ENCODE data around the gene RASD2. TPM values are rescaled to one million over a fixed set of nuclear protein-coding genes. Genes with fewer than 3 reads are reported as not detected.

Gene RASD2
- total RNA-seq, 2 experiments from 2014 or later: 0.19 TPM; not detected in 1

- H3K27ac ChIP-seq (ENCODE audit: low read depth, low read length, poor library complexity, severe bottlenecking): no peak overlapping the region
- no peak for TF ChIP-seq EZH2phosphoT487 (IDR thresholded peaks at IDR 0.05; ENCODE audit: borderline replicate concordance, low read depth, low read length)
- TF ChIP-seq CTCF (conservative IDR thresholded peaks at IDR 0.05; ENCODE audit: low read length): no peak
- H4K20me1 ChIP-seq (ENCODE audit: insufficient read depth, low read length): no peaks in the 10 kb centered on the region
- CTCF ChIA-PET (ENCODE audit: unreplicated experiment): interaction anchor here (0.6 kb wide), 1 partner anchor 68 kb away, joined by 3 read pairs; no protein-coding TSS in a partner anchor
- H3K4me3 ChIP-seq (ENCODE audit: low read depth, low read length, poor library complexity, severe bottlenecking): no peak overlapping the region
- H3K9me3 ChIP-seq (ENCODE audit: low read length): no peaks in the 10 kb centered on the region
- no TSS peak for BruUV-seq (replicated peaks)
- intact Hi-C loops (cut with micrococcal nuclease; ENCODE audit: unreplicated experiment): no loop called here
- POLR2A ChIA-PET: no interaction called here
- H3K9me2 ChIP-seq (ENCODE audit: insufficient read depth, low read length): no peaks in the 10 kb centered on the region
- no peaks in the 10 kb centered on the region for H3K4me1 ChIP-seq (ENCODE audit: insufficient read depth, low read length, poor library complexity, severe bottlenecking)
- no peak overlapping the region for H2AFZ ChIP-seq (ENCODE audit: low read length)
- no peaks in the 10 kb centered on the region for H3K79me2 ChIP-seq (ENCODE audit: insufficient read depth, low read depth, low read length)
- no peaks in the 10 kb centered on the region for H3K36me3 ChIP-seq (ENCODE audit: insufficient read depth, low read length)
- no peak for DNase-seq (ENCODE audit: low spot score)
- H3K4me2 ChIP-seq (ENCODE audit: low read length): no peak overlapping the region
Measured at GRCh38 chr22:35578836-35579575, 38.4 kb downstream of the RASD2 start.

DNA sequence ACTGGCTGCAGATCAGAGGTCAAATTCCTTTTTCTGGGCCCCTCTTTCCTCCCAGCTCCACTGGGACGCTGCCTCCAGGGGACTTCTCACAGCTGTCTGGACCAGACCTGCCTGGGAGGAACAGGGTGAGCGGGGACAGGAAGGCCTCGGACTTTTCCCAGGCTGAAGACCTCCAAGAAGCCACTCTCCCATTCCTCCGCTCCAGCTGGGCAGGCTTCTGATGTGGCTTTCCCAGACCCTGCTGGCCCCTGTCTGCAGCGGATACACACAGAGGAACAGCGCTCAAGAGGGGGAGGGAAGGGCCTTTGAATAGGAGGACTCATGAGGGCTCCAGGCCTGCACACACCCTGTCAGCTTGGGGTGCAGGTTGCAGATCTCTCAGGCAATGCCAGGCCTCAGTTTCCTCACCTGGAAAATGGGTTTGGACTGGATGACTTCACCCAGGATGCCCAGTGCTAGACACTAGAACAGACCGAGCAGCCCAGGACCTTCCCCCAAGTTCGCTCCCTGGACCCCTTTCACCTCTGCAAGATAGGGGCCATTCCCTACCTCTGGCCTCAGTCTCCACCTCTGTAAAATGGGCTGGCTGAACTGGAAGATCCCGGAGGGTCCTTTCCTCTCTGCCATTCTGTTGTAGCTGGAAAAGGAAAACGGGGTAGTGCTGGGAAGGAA lies 39.9 kb downstream of the RASD2 start:
- ChIA-PET CTCF (ENCODE audit: unreplicated experiment) (no interaction called here), POLR2A (no interaction called here)
- intact Hi-C loops (cut with micrococcal nuclease; ENCODE audit: unreplicated experiment): no loop called here
- no peak overlapping the region for H2AFZ ChIP-seq (ENCODE audit: low read length)
- no peaks in the 10 kb centered on the region for H3K36me3 ChIP-seq (ENCODE audit: insufficient read depth, low read length)
- TF ChIP-seq EZH2phosphoT487 (IDR thresholded peaks at IDR 0.05; ENCODE audit: borderline replicate concordance, low read depth, low read length) (no peak), CTCF (conservative IDR thresholded peaks at IDR 0.05; ENCODE audit: low read length) (no peak)
- H3K4me3 ChIP-seq (ENCODE audit: low read depth, low read length, poor library complexity, severe bottlenecking): no peak overlapping the region
- no peaks in the 10 kb centered on the region for H3K79me2 ChIP-seq (ENCODE audit: insufficient read depth, low read depth, low read length)
- no TSS peak for BruUV-seq (replicated peaks)
- H3K9me2 ChIP-seq (ENCODE audit: insufficient read depth, low read length): no peaks in the 10 kb centered on the region
- H4K20me1 ChIP-seq (ENCODE audit: insufficient read depth, low read length): no peaks in the 10 kb centered on the region
- H3K27ac ChIP-seq (ENCODE audit: low read depth, low read length, poor library complexity, severe bottlenecking): no peak overlapping the region
- no peak overlapping the region for H3K4me2 ChIP-seq (ENCODE audit: low read length)
- no peaks in the 10 kb centered on the region for H3K4me1 ChIP-seq (ENCODE audit: insufficient read depth, low read length, poor library complexity, severe bottlenecking)
- H3K9me3 ChIP-seq (ENCODE audit: low read length): no peaks in the 10 kb centered on the region
- no peak for DNase-seq (ENCODE audit: low spot score)

DNA sequence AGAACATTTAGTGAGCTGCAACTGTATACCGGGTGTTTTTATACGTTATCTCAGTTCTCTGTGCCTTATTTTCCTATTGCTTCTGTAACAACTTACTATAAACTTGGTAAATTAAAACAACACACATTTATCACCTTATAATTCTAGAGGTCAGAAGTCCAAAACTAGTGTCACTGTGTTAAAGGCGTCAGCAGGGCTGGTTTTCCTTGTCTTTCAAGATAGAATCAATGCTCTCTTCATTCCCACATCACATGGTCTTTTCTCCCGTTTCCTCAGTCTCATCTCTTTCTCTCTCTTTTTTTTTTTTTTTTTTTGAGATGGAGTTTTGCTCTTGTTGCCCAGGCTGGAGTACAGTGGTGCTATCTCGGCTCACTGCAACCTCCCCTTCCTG lies 40.4 kb downstream of the RASD2 start:
- BruUV-seq (replicated peaks): no TSS peak
- no peaks in the 10 kb centered on the region for H3K79me2 ChIP-seq (ENCODE audit: insufficient read depth, low read depth, low read length)
- H3K9me2 ChIP-seq (ENCODE audit: insufficient read depth, low read length): no peaks in the 10 kb centered on the region
- no peak overlapping the region for H2AFZ ChIP-seq (ENCODE audit: low read length)
- no peak for TF ChIP-seq EZH2phosphoT487 (IDR thresholded peaks at IDR 0.05; ENCODE audit: borderline replicate concordance, low read depth, low read length)
- no peak for TF ChIP-seq CTCF (conservative IDR thresholded peaks at IDR 0.05; ENCODE audit: low read length)
- intact Hi-C loops (cut with micrococcal nuclease; ENCODE audit: unreplicated experiment): no loop called here
- H3K4me2 ChIP-seq (ENCODE audit: low read length): no peak overlapping the region
- H3K4me3 ChIP-seq (ENCODE audit: low read depth, low read length, poor library complexity, severe bottlenecking): no peak overlapping the region
- DNase-seq (ENCODE audit: low spot score): no peak
- H3K36me3 ChIP-seq (ENCODE audit: insufficient read depth, low read length): no peaks in the 10 kb centered on the region
- ChIA-PET CTCF (ENCODE audit: unreplicated experiment) (no interaction called here), POLR2A (no interaction called here)
- H3K27ac ChIP-seq (ENCODE audit: low read depth, low read length, poor library complexity, severe bottlenecking): no peak overlapping the region
- H3K9me3 ChIP-seq (ENCODE audit: low read length): no peaks in the 10 kb centered on the region
- no peaks in the 10 kb centered on the region for H3K4me1 ChIP-seq (ENCODE audit: insufficient read depth, low read length, poor library complexity, severe bottlenecking)
- no peaks in the 10 kb centered on the region for H4K20me1 ChIP-seq (ENCODE audit: insufficient read depth, low read length)

Measured in OCI-LY7 (cell line).